Trophoblast cell (in vitro differentiated cells and primary cell): ENCODE data around the gene C11orf65.
"Not testable (repeated sequence)": the region's sequence is repeated elsewhere in the genome, so short reads cannot be mapped to it uniquely, and the experiment has no call there.

Source experiments
- DNase-seq, 2 donors: peaks; one replicate each; pipeline ENCODE4 v3.0.0-alpha.2; 2016
- H2AFZ ChIP-seq: 2 replicates; pipeline ENCODE4 v1.6.1; 2013; ENCODE audit warnings: low read length, moderate library complexity, mild to moderate bottlenecking; ENCODE audit not compliant: insufficient read depth, poor library complexity
- H2AK5ac ChIP-seq: 2 replicates; pipeline ENCODE4 v1.6.1; 2013; ENCODE audit warnings: mild to moderate bottlenecking, low read length
- H2BK120ac ChIP-seq: 2 replicates; pipeline ENCODE4 v1.6.1; 2013; ENCODE audit warnings: low read length, mild to moderate bottlenecking, moderate library complexity; ENCODE audit not compliant: insufficient read depth, poor library complexity
- H2BK12ac ChIP-seq: 2 replicates; pipeline ENCODE4 v1.6.1; 2013; ENCODE audit warnings: mild to moderate bottlenecking, low read length, moderate library complexity
- H2BK5ac ChIP-seq: 2 replicates; pipeline ENCODE4 v1.6.1; 2013; ENCODE audit warnings: low read length, low read depth, moderate library complexity, mild to moderate bottlenecking; ENCODE audit not compliant: poor library complexity
- H3K14ac ChIP-seq: 2 replicates; pipeline ENCODE4 v1.6.1; 2013; ENCODE audit warnings: mild to moderate bottlenecking, low read length
- H3K18ac ChIP-seq: 2 replicates; pipeline ENCODE4 v1.6.1; 2013; ENCODE audit warnings: mild to moderate bottlenecking, low read length
- H3K23ac ChIP-seq: 2 replicates; pipeline ENCODE4 v1.6.1; 2013; ENCODE audit warnings: low read length
- H3K27ac ChIP-seq: 2 replicates; pipeline ENCODE4 v1.5.1; 2013; ENCODE audit warnings: low read depth, mild to moderate bottlenecking, inconsistent platforms, low read length, moderate library complexity
- H3K27me3 ChIP-seq: 2 replicates; pipeline ENCODE4 v1.6.1; 2013; ENCODE audit warnings: inconsistent platforms, mild to moderate bottlenecking, low read length, moderate library complexity; ENCODE audit not compliant: insufficient read depth
- H3K36me3 ChIP-seq, 2 experiments: 1 replicate in 1 of 2; 2 replicates in 1 of 2; pipeline ENCODE4 v1.6.1; 2013; ENCODE audit warnings: low read length in 2 of 2, mild to moderate bottlenecking in 2 of 2, moderate library complexity in 1 of 2; ENCODE audit not compliant: insufficient read depth in 2 of 2, control insufficient read depth in 1 of 2
- H3K4ac ChIP-seq: 2 replicates; pipeline ENCODE4 v1.6.1; 2013; ENCODE audit warnings: low read depth, mild to moderate bottlenecking, low read length, moderate library complexity
- H3K4me1 ChIP-seq, 2 experiments: 1 replicate in 1 of 2; 2 replicates in 1 of 2; pipeline ENCODE4 v1.6.1; 2013; ENCODE audit warnings: low read length in 2 of 2, mild to moderate bottlenecking in 2 of 2, moderate library complexity in 1 of 2; ENCODE audit not compliant: insufficient read depth in 2 of 2, control insufficient read depth in 1 of 2
- H3K4me2 ChIP-seq: 2 replicates; pipeline ENCODE4 v1.6.1; 2013; ENCODE audit warnings: inconsistent platforms, mild to moderate bottlenecking, low read length, moderate library complexity
- H3K4me3 ChIP-seq: 2 replicates; pipeline ENCODE4 v1.5.1; 2013; ENCODE audit warnings: mild to moderate bottlenecking, low read depth, low read length, inconsistent platforms
- H3K79me1 ChIP-seq: one replicate; pipeline ENCODE4 v1.6.1; 2013; ENCODE audit warnings: low read length
- H3K79me2 ChIP-seq: 2 replicates; pipeline ENCODE4 v1.6.1; 2013; ENCODE audit warnings: low read length, mild to moderate bottlenecking; ENCODE audit not compliant: control insufficient read depth, insufficient read depth, poor library complexity
- H3K9ac ChIP-seq: 2 replicates; pipeline ENCODE4 v1.6.1; 2013; ENCODE audit warnings: mild to moderate bottlenecking, low read length
- H3K9me3 ChIP-seq: 2 replicates; pipeline ENCODE4 v1.6.1; 2013; ENCODE audit warnings: low read depth, mild to moderate bottlenecking, control low read depth, inconsistent platforms, low read length; ENCODE audit not compliant: insufficient read depth
- H4K12ac ChIP-seq: 2 replicates; pipeline ENCODE4 v1.6.1; 2013; ENCODE audit warnings: low read depth, mild to moderate bottlenecking, low read length, moderate library complexity
- H4K8ac ChIP-seq: 2 replicates; pipeline ENCODE4 v1.6.1; 2013; ENCODE audit warnings: low read depth, mild to moderate bottlenecking, low read length, moderate library complexity
- H4K91ac ChIP-seq: one replicate; pipeline ENCODE4 v1.6.1; 2013; ENCODE audit warnings: low read depth, mild to moderate bottlenecking, low read length, moderate library complexity
- WGBS: extraction: QIAGEN DNeasy Blood & Tissue Kit; methylation state at CpG from one replicate; pipeline ENCODE4 v1.1.7; 2013; ENCODE audit warnings: missing lambda C conversion rate; ENCODE audit not compliant: insufficient read length, insufficient coverage; ENCODE audit errors: extremely low coverage; 5-methylcytosine and 5-hydroxymethylcytosine counted together

The C11orf65 gene

DNA sequence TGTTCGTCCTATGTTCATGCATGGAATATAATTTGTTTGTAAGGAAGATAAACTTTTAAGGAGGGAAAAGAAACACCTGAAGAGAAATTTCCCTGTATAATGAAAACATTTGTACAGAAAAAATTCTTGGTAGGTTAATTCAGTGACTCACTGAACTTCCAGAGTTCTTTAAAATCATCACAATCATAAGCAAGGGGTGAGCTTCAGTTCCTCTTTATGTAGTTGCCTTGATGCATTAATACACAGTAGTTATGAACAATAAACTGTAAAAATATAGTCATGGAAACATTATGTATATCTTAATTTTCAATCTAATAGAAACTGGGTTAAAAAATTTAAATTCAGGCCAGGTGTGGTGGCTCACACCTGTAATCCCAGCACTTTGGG is 1.1 kb upstream of the C11orf65 start:
- no peak overlapping the region for H3K27ac ChIP-seq
- H2BK5ac ChIP-seq = no peak overlapping the region
- no peak overlapping the region for H3K9ac ChIP-seq
- H2AK5ac ChIP-seq = no peak overlapping the region
- H2BK120ac ChIP-seq = no peak overlapping the region
- no peaks in the 10 kb centered on the region for H3K27me3 ChIP-seq
- peaks cover 3% of the 10 kb centered on the region for H3K79me1 ChIP-seq
- no CpG with 5 or more reads among the region's 1 CpG for WGBS
- H3K4ac ChIP-seq = no peak overlapping the region
- peaks cover 0 to 2% of the 10 kb centered on the region in 2 experiments for H3K4me1 ChIP-seq
- H4K12ac ChIP-seq = no peak overlapping the region
- H2BK12ac ChIP-seq = no peak overlapping the region
- H4K91ac ChIP-seq = no peak overlapping the region
- H3K36me3 ChIP-seq = peaks cover 0 to 4% of the 10 kb centered on the region in 2 experiments
- H2AFZ ChIP-seq = no peak overlapping the region
- H3K18ac ChIP-seq = no peak overlapping the region
- H3K9me3 ChIP-seq = no peaks in the 10 kb centered on the region
- H3K79me2 ChIP-seq = no peaks in the 10 kb centered on the region
- no peak overlapping the region for H3K4me2 ChIP-seq
- DNase-seq = no peak
- no peak overlapping the region for H3K4me3 ChIP-seq
- no peak overlapping the region for H4K8ac ChIP-seq
- no peak overlapping the region for H3K23ac ChIP-seq
- H3K14ac ChIP-seq = no peak overlapping the region

DNA sequence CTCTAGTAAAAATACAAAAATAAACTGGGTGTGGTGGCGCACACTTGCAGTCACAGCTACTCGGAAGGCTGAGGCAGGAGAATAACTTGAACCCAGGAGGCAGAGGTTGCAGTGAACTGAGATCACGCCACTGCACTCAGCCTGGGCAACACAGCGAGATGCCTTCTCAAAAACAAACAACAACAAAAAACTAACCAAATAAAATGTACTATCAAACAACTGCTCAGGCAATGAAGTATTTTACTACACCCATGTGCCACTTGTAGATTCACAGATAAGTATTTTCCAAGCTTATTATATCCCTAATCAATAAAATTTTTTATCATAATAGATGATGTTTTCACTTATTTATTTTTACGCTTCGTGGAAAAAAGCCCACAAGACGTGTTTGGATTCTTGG is 924 bp downstream of the C11orf65 start:
- H4K91ac ChIP-seq = peak overlapping the region; percentile 62
- no peak overlapping the region for H3K18ac ChIP-seq
- H3K4ac ChIP-seq = no peak overlapping the region
- no peak overlapping the region for H2AFZ ChIP-seq
- H2BK120ac ChIP-seq = no peak overlapping the region
- no peak overlapping the region for H3K4me3 ChIP-seq
- peaks cover 0 to 2% of the 10 kb centered on the region in 2 experiments for H3K4me1 ChIP-seq
- no peaks in the 10 kb centered on the region for H3K79me2 ChIP-seq
- H3K9ac ChIP-seq = no peak overlapping the region
- peak overlapping the region; percentile 79 for H4K8ac ChIP-seq
- H3K23ac ChIP-seq = no peak overlapping the region
- peak overlapping the region; percentile 71 for H2BK12ac ChIP-seq
- no peak overlapping the region for H2AK5ac ChIP-seq
- H3K36me3 ChIP-seq = no peaks in the 10 kb centered on the region
- H4K12ac ChIP-seq = peak overlapping the region; percentile 84
- H3K4me2 ChIP-seq = peak overlapping the region; percentile 96
- H3K9me3 ChIP-seq = no peaks in the 10 kb centered on the region
- H3K79me1 ChIP-seq = peaks cover 3% of the 10 kb centered on the region
- WGBS = no CpG with 5 or more reads among the region's 7 CpGs
- H2BK5ac ChIP-seq = no peak overlapping the region
- no peak for DNase-seq
- H3K14ac ChIP-seq = no peak overlapping the region
- no peaks in the 10 kb centered on the region for H3K27me3 ChIP-seq
- H3K27ac ChIP-seq = no peak overlapping the region

DNA sequence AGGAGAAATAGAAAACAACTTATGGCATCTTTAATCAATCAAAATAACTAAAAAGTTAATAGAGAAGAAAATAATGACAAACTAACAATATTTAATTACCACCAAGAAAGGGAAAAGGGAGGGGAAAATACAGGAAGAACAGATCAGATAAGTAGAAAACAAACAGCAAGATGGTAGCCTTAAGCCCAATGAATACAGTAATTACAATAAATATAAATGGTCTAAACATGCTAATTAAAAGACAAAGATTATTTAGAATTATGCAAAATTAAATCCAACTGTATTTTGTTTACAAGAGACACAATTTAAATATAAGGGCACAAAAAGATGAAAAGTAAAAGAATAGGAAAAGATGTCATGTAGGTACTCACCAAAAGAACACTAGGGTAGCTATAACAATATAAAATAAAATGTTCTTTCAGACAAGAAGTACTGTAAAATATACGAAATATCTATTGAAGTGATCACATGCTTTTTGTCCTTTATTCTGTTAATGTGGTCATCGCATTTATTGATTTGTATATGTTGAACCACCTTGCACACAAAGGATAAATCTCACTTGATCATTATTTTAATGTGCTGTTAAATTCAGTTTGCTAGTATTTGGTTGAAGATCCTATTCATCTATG is 14.0 kb downstream of the C11orf65 start:
- Histone ChIP-seq H3K27me3 (no peaks in the 10 kb centered on the region), H4K8ac (no peak overlapping the region), H3K79me2 (no peaks in the 10 kb centered on the region), H3K9ac (no peak overlapping the region), H3K23ac (no peak overlapping the region), H3K4ac (no peak overlapping the region), H3K36me3 (no peaks in the 10 kb centered on the region), H3K4me3 (no peak overlapping the region), H2AFZ (no peak overlapping the region), H4K91ac (no peak overlapping the region), H3K4me2 (no peak overlapping the region), H3K18ac (no peak overlapping the region), H2BK120ac (no peak overlapping the region), H3K27ac (no peak overlapping the region), H4K12ac (no peak overlapping the region), H2BK12ac (no peak overlapping the region), H2AK5ac (no peak overlapping the region), H3K14ac (no peak overlapping the region), H3K9me3 (no peaks in the 10 kb centered on the region), H3K79me1 (no peaks in the 10 kb centered on the region), H3K4me1 (no peaks in the 10 kb centered on the region), H2BK5ac (no peak overlapping the region)
- no peak for DNase-seq
- no CpG with 5 or more reads among the region's 2 CpGs for WGBS

DNA sequence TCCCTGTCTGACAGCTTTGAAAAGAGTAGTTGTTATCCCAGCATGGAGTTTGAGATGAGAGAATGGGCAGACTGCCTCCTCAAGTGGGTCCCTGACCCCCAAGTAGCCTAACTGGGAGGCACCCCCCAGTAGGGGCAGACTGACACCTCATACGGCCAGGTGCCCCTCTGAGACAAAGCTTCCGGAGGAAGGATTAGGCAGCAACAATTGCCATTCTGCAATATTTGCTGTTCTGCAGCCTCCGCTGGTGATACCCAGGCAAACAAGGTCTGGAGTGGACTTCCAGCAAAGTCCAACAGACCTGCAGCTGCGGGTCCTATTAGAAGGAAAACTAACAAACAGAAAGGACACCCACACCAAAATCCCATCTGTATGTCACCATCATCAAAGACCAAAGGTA is 25.9 kb downstream of the C11orf65 start:
- H4K12ac ChIP-seq, H3K4me3 ChIP-seq, H3K36me3 ChIP-seq, H2AK5ac ChIP-seq, H3K4me1 ChIP-seq, H3K27me3 ChIP-seq, H3K4me2 ChIP-seq, DNase-seq, H2BK12ac ChIP-seq, H3K18ac ChIP-seq, H3K79me2 ChIP-seq, H3K9ac ChIP-seq, H2BK120ac ChIP-seq, H2AFZ ChIP-seq, H3K79me1 ChIP-seq, H3K23ac ChIP-seq, H4K91ac ChIP-seq, H2BK5ac ChIP-seq, H4K8ac ChIP-seq, H3K14ac ChIP-seq, H3K27ac ChIP-seq, H3K4ac ChIP-seq: not testable (repeated sequence)
- H3K9me3 ChIP-seq = peaks cover 11% of the 10 kb centered on the region
- no CpG with 5 or more reads among the region's 4 CpGs for WGBS
